ENCODE results near the gene CIP2A. TPM values are rescaled to one million over a fixed set of nuclear protein-coding genes. Genes with fewer than 3 reads are reported as not detected.

CIP2A gene
- total RNA-seq, 1 donor from 2014 or later = 29.0 TPM

DNA sequence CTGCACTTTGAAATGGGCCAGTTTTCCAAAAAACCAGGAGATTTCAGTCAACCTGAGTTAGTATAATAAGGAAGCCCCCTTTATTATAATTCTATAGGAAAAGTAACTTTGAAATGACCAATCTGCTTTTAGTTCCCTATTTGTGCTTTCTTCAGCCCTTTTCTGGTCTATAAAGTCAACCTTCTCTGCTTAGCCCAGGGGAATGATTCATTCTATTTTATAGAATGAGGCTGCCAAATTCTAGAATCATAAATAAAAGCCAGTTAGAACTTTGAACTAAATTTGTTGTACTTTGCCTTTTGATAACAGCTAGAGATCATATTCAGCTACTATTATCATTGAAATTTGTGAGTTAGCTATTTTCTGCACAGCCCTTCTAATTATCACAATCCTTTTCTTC lies 24.7 kb downstream of the CIP2A start:
- no peak for DNase-seq (ENCODE audit: extremely low spot score, unreplicated experiment)
- TF ChIP-seq, protein P1, sequence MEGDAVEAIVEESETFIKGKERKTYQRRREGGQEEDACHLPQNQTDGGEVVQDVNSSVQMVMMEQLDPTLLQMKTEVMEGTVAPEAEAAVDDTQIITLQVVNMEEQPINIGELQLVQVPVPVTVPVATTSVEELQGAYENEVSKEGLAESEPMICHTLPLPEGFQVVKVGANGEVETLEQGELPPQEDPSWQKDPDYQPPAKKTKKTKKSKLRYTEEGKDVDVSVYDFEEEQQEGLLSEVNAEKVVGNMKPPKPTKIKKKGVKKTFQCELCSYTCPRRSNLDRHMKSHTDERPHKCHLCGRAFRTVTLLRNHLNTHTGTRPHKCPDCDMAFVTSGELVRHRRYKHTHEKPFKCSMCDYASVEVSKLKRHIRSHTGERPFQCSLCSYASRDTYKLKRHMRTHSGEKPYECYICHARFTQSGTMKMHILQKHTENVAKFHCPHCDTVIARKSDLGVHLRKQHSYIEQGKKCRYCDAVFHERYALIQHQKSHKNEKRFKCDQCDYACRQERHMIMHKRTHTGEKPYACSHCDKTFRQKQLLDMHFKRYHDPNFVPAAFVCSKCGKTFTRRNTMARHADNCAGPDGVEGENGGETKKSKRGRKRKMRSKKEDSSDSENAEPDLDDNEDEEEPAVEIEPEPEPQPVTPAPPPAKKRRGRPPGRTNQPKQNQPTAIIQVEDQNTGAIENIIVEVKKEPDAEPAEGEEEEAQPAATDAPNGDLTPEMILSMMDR (conservative IDR thresholded peaks at IDR 0.05) = no peak
- Mint-ChIP-seq H3K9me3 (no peaks in the 10 kb centered on the region), H3K4me3 (no peak overlapping the region), H3K4me1 (ENCODE audit: unreplicated experiment) (no peaks in the 10 kb centered on the region), H3K27me3 (no peaks in the 10 kb centered on the region), H3K36me3 (peaks cover 17% of the 10 kb centered on the region), H3K27ac (no peak overlapping the region)

DNA sequence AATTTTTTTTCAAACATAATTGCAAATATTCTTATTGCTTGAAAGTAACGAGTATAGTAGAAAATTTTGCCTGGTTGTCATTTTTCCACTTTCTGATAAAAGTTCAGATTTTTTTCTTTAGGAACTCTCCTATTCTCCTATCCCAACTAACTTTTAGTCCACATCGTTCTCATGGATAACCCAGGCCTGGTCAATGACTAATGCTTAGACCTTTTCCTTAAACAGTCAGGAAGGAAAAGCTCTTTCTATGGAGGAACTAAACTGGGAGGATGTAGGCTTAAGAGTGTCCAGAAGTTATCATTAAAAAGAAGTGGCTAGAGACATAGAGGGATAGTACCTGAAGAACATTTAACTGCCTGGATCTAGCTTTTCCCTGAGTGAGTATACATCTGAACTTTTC lies 26.7 kb downstream of the CIP2A start:
- no peak for DNase-seq (ENCODE audit: extremely low spot score, unreplicated experiment)
- H3K36me3 Mint-ChIP-seq = peaks cover 23% of the 10 kb centered on the region
- TF ChIP-seq, protein P1 (conservative IDR thresholded peaks at IDR 0.05) = no peak
- H3K4me3 Mint-ChIP-seq = no peak overlapping the region
- no peak overlapping the region for H3K27ac Mint-ChIP-seq
- H3K27me3 Mint-ChIP-seq = no peaks in the 10 kb centered on the region
- no peaks in the 10 kb centered on the region for H3K9me3 Mint-ChIP-seq
- H3K4me1 Mint-ChIP-seq (ENCODE audit: unreplicated experiment) = no peaks in the 10 kb centered on the region

DNA sequence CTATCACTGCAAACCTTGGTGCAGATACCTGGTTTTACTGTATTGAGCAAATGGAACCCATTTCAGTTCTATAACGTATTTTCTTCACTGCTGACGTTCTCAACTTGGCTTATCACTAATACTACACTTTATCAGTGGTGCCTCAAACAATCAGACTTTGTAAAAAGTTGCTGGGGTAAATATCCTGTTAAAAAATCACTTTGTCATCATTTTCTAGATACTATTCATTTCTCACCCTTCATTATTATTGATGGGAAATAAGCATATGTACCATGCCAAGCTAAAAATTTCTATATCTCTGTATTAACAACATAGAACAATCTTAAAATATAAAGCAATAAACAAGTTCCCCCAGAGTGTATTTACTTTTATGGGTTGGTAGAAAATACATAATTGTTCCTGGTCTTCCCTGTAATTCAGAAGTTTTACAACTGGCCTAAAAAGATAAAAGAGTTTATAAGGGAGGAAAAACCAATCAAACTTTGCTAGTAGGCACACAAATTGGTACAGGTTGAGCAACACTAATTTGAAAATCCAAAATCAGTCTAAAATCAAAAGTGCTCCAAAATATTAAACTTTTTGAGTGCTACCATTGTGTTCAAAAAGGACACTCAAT lies 33.2 kb downstream of the CIP2A start:
- peaks cover 15% of the 10 kb centered on the region for H3K36me3 Mint-ChIP-seq

DNA sequence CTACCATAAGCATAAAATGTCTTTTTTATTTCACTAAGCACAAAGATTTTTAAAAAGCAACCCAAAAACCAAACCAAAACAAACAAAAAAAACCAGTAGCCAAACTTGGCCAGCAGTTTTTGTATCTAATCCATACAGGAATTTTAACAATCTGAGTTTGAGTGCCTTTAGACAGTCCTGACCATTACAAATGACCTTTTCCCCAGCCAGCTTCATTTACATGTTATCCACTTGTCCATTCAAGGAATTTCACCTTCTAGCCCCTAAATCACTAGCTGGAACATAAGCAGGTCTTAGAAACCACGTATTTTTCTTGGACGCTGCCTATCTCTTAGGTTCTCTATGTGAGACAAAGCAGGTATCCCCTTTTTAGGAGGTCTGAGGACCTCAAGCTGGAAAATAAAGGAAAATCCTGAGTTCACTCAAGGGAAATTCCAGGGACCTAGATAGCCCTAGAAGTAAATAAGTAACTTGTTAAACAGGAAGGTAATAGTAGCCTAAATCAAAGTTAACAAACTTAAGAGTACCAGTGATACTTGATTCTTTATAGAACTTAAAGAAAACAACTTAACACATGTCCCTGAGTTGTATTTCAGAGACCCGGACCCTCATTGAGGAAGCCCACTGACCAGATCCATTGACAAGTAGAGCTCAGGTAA lies 34.2 kb downstream of the CIP2A start:
- TF ChIP-seq, protein P1 (conservative IDR thresholded peaks at IDR 0.05) = no peak
- Mint-ChIP-seq H3K4me3 (no peak overlapping the region), H3K9me3 (no peaks in the 10 kb centered on the region), H3K27me3 (no peaks in the 10 kb centered on the region), H3K4me1 (ENCODE audit: unreplicated experiment) (peaks cover 4% of the 10 kb centered on the region), H3K27ac (peak overlapping the region; percentile 62), H3K36me3 (peaks cover 13% of the 10 kb centered on the region)
- DNase-seq (ENCODE audit: extremely low spot score, unreplicated experiment) = no peak

More for the DNA sequence above, 33.2 kb downstream of the CIP2A start:
- H3K9me3 Mint-ChIP-seq = no peaks in the 10 kb centered on the region
- TF ChIP-seq, protein P1 (conservative IDR thresholded peaks at IDR 0.05) = no peak
- H3K27ac Mint-ChIP-seq = no peak overlapping the region
- H3K27me3 Mint-ChIP-seq = no peaks in the 10 kb centered on the region
- H3K4me1 Mint-ChIP-seq (ENCODE audit: unreplicated experiment) = peaks cover 4% of the 10 kb centered on the region
- no peak overlapping the region for H3K4me3 Mint-ChIP-seq
- no peak for DNase-seq (ENCODE audit: extremely low spot score, unreplicated experiment)

DNA sequence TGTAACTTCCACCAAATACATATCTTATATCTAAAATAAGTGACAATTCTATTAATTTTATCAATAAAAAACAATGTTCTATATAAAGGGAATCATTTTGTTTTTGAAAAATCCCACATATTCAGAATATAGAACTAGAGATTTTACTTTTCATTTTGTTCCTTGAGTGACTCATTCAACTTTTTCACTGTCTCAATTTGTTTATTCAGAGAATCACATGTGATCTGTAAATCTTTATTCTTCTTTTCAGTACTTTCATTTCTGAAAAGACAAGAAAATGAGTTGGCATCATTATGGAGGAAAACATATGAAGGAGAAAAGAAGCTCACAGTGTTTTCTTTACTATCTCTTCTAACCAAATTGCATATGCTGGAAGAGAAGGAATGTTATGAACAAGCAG lies 35.0 kb downstream of the CIP2A start:
- Mint-ChIP-seq H3K4me1 (ENCODE audit: unreplicated experiment) (peaks cover 4% of the 10 kb centered on the region), H3K27ac (no peak overlapping the region), H3K36me3 (peaks cover 13% of the 10 kb centered on the region), H3K4me3 (no peak overlapping the region), H3K27me3 (no peaks in the 10 kb centered on the region), H3K9me3 (no peaks in the 10 kb centered on the region)
- TF ChIP-seq, protein P1 (conservative IDR thresholded peaks at IDR 0.05) = no peak
- no peak for DNase-seq (ENCODE audit: extremely low spot score, unreplicated experiment)

Measured in type B pancreatic cell (in vitro differentiated cells).